ENCODE measurements around the gene SIRPB2. TPM values are rescaled to one million over a fixed set of nuclear protein-coding genes. Genes with fewer than 3 reads are reported as not detected.

The SIRPB2 gene
- total RNA-seq = 10 to 100 TPM in 3 of 4 donors, 1 to 10 TPM in 1; 8.5 to 53.7 (median 27.5) TPM

- no peak for TF ChIP-seq CTCF (IDR thresholded peaks at IDR 0.05; ENCODE audit: low read depth)
These were observed at the start of gene SIRPB2 for GRCh38 chr20:1491281-1491840. SIRPB2 (minus strand) TSS chr20:1491420; CDS start chr20:1491359, 61 bp downstream.

GRCh38 chr20:1539816-1540419 lies 48.7 kb upstream of the SIRPB2 start:
- TF ChIP-seq CTCF (IDR thresholded peaks at IDR 0.05; ENCODE audit: low read depth) = no peak

- TF ChIP-seq CTCF (IDR thresholded peaks at IDR 0.05; ENCODE audit: low read depth) = no peak
These were observed 47.4 kb upstream of the SIRPB2 start for GRCh38 chr20:1538655-1539054.

GRCh38 chr20:1537731-1538058 lies 46.5 kb upstream of the SIRPB2 start:
- TF ChIP-seq CTCF (IDR thresholded peaks at IDR 0.05; ENCODE audit: low read depth) = no peak

GRCh38 chr20:1536893-1537730 lies 45.9 kb upstream of the SIRPB2 start:
- TF ChIP-seq CTCF (IDR thresholded peaks at IDR 0.05; ENCODE audit: low read depth) = no peak

GRCh38 chr20:1535420-1536175 lies 44.4 kb upstream of the SIRPB2 start:
- TF ChIP-seq CTCF (IDR thresholded peaks at IDR 0.05; ENCODE audit: low read depth) = no peak

GRCh38 chr20:1534526-1534925 lies 43.3 kb upstream of the SIRPB2 start:
- no peak for TF ChIP-seq CTCF (IDR thresholded peaks at IDR 0.05; ENCODE audit: low read depth)
